ENCODE results near the gene IFT74.

IFT74 gene

DNA sequence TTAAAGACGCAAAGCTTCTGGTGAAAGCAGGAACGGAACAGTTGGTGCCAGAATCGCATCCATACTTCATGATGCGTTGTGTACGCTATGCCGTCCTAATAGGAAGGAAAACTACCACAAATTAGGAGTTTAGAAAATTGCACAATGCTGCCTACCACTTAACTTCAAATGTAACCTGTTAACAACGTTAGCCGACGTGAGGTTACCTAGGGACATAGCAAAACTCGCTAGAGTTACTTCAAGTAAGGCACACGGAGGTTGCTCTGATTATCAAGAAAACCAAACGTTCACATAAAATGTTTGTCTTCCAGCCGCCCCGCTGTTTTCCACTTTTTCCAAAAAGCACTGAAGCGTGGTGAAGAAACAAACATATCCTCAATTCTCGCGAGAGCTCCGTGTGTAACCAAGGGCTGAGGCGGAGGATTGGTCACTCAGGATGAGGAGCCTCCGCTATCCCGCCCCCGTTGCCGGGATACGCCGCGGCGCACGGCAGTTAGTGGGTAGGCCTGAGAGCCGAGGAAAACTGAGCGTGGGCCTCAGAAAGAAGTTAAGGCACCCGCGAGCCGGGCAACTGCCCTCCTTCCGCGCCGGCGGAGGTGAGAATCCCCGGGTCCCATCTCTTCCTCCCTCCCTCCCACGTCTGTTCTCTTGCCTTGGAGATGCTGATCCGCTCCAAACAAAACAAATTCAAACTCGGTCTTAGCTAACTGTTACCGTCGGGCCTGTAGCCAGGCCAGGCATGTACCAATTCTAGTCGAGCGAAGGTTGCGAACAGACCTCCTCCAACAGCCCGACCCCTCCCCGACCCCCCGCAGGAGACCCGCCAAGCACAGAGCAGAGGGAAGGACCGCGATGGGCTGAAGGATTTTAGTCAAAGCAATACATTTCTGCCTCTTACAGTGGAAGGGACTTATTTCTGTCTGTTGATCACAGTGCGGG, at the start of gene IFT74:
TSS of gene IFT74 (plus strand) at position 492 of the 939 bp plus-strand sequence. CDS start 5,556 bp downstream, outside the sequence.
- peak; percentile 95 for DNase-seq

DNA sequence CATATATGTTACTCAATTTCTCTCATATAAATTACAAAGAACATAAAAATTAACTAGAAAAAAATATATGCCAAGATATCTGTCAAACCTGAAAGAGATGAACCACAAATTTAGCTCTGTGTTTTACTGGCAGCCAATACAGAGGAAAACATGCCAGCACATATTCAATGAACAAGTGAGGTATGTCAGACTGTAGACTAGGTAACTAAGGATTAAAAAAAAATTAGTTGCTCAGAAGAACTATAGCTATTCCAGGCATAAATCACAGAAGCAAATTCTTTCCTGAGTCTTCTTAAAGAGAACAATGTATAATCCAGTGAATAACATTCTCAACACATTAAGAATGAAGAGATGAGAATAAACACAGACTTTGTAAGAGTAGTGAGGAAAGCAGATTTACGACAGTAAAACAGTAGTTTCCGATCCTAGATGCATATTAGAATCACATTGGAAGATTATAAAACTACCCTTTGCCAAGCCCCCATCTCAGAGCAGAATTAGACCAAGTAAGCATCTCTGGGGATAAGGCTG, 43.0 kb upstream of the IFT74 start:
- no peak for DNase-seq

DNA sequence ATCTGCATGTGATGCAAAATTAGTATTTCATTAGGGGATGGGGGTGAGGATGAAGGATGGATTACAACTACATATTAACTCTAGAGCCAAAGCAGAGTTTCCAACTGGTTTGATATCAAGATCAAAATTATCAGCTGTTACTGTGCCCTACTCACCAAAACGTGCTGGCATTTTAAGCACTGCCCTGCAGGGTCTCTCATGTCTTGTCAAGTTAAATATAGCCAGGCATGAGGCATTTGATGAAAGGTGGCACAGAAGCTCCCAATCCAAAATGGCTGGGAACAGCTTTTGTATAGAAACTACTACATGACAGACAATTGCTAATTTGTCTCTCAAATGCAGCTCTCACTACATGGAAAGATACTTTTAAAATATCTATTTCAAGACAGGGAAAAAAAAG, 36.5 kb upstream of the IFT74 start:
- DNase-seq = no peak

DNA sequence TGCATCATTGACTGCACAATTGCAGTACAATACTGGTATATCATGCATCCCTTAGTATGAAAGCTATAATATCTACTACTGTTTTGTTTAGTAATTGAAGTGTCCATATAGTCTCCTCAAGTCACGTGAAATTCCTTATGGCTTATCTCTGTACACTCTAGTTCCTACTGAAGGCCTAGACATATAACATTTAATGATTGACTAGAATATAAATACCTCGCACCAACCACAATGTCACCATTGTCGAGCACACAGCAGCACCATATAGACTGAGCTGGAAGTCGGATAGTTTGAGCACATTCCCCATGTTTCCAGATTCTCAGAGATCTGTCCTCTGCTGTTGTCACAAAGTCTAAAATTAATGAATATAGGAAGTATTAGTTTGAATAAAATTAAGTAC, 30.6 kb upstream of the IFT74 start:
- no peak for DNase-seq

DNA sequence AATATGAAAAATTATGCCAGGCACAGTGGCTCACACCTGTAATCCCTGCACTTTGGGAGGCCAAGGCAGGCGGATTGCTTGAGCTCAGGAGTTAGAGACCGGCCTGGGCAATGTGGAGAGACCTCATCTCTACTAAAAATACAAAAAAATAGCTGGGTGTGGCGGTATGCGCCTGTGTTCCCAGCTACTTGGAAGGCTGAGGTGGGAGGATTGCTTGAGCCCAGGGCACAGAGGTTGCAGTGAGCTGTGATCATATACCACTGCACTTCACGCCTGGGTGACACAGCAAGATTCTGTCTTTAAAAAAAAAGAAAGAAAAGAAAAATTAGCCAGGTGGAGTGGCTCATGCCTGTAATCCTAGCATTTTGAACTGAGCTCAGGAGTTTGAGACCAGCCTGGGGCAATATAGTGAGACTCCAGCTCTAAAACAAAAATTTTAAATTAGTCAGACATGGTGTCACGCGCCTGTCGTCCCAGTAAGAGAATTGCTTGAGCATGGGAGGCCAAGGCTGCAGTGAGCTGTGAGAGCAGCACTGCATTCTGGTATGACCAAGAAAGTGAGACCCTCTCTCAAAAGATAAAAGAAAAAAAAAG, 27.2 kb upstream of the IFT74 start:
- no peak for DNase-seq

DNA sequence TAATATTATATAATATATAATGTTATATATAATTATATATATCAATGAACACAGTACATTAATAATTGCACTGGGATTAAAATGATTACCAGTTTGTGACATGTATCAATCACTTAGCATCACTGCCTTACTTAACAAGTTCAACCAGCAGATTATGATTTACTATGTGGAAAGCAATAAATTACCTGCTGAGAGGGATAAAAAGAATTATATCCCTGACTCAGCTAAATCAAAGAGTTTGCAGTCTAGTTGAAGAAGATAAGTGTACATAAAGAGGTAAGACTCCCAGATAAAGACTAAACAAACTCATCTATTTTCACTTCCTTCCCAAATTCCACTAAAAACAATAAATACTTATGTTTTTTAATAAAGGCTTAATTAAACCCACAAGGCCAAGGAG, 20.4 kb upstream of the IFT74 start:
- DNase-seq = no peak

DNA sequence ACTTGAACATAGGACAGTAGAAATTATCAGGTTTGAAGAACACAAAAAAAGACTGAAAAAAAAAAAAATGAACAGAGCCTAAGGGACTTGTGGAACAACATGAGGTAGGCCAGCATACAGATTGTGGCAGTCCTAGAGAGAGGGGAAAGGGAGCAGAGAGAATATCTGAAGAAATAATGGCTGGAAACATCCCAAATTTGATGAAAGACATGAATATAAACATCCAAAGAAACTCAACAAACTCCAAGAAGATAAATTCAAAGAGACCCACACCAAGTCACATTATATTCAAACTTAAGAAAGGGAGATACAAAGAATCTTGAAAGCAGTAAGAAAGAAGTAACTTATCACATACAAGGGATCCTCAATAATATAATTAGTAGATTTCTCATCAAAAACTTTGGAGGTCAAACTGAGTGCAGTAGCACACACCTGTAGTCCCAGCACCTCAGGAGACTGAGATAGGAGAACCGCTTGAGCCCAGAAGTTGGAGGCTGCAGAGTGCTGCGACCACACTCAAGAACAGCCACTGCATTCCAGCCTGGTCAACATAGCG, 18.3 kb upstream of the IFT74 start:
- DNase-seq = no peak

DNA sequence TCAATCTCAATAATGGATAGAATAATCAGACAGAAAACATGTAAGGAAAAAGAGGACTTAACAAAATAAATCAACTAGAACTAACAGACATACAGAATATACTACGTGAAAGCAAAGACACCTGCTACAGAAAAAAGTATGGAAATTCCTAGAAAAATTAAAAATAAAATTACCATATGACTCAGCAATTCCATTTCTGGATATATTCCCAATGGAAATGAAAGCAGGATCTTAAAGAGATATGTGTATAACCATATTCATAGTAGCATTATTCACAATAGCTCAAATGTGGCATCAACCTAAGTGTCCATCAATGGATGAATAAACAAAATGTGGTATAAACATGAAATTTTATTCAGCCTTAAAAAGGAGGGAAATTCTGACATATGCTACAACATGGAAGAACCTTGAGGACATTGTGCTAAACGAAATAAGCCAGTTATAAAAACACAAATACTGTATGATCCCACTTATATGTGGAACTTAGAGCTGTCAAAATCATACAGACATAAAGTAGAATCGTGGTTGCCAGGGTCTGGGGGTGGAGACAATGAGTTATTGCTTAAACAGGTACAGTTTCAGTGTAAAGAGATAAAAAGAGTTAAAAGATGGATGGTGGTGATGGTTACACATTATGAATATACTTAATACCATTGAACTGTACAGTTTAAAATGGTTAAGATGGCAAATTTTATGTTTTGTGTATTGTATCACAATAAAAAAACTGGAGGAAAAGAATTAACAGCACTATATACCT, 16.1 kb upstream of the IFT74 start:
- DNase-seq = no peak

DNA sequence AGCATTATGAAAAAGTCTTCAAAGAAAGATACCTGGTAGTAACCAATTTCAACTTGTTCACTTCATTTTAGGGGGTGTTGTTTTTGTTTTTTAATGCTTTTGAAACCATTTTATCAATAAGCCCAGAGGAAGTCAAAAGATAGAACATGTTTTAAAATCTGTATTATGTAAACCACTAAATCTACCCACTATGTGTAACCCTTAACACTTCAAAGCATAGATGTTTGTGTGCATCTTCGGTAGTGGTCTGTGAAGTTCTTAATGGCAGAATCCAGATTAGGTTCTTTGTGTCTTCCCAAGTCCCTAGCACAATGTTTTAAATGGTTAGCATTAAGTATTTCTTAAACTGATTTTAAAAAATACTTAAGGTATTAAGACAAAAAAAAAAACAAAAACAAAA, 15.4 kb upstream of the IFT74 start:
- no peak for DNase-seq

DNA sequence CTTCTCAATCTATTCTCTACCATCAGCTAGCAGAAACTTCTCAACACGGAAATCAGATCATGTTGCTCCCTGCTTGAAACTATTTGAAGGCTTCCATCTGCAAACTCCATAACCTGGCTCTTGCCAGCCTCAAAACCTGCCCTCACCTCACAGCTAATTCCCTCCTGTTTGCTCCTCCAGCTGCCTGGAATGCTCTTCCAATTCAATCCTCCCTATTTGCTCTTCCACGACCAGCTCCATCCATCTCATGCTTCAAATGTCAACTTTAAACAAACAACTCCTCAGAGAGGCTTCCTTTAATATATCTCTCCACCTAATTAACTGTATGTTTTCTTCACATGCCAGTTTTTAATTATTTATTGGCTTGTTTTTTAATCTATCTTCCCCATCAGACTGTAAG, 10.6 kb upstream of the IFT74 start:
- DNase-seq = no peak

DNA sequence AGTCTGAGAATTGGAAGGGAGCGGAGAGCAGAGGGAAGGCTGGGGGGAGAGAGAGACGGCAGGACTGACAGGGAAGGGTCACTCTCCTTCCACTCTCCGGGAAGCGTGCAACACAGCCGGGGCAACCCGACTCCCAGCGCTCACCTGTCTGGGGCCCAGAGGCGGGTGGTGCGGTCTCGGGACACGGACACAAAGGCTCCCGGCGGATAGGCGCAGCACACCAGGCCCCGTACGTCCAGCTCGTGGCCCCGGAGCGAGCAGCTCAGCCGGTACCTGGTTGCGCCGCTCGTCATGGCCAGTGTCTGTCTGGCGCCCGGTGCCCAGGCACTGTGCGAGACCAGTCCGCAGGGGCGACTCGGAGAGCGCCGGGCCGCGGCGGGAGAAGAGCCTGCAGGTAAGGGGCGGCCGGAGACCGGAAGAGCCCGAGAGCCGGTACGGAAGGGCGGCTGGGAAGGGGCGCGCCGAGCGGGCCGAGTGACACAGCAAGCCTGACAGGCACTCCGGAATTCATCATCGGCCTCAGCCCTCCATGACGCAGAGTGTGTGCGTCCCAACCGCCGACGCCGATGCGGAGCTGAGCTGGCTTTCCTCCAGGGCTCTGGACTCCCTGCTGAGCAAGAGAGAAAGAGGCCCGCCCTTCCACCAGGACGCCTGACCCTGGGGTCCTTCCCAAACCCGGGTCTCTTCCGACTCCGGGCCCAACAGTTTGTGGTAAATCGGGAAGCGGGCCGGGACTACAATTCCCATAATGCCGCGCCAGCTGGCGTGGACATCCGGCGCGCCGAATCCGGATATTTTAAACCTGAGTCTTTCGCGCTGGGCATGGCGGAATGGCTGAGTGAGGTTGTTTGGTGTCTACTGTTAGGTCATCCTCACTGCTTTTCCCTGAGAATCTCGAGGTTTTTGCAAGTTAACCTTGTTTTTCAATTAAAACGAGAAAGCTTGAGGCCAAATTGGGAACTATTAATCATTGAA, 9.2 kb upstream of the IFT74 start, which contains the start of gene PLAA:
TSS of gene PLAA (minus strand) at position 490 of the 975 bp plus-strand sequence. CDS start at position 293, 197 bp downstream.
- DNase-seq = peak; percentile 95

DNA sequence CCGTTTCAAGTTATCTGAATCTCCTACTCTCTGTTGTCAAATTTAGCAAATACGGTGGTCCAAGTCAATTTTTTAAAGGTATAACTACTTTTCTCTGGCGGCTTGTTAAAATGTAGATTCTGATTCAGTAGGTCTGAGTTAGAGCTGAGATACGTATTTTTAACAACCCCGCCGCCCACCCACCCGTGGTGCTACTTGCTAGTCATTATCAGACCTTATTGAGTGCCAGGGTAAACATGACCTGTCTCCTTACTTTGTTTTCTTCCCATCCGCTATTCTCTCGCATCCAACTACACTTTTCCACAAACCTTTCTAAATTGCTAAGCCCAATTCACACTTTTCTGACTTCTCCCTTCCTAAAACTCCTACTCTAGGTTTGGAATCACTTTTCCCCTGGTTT, 8.5 kb upstream of the IFT74 start:
- no peak for DNase-seq

DNA sequence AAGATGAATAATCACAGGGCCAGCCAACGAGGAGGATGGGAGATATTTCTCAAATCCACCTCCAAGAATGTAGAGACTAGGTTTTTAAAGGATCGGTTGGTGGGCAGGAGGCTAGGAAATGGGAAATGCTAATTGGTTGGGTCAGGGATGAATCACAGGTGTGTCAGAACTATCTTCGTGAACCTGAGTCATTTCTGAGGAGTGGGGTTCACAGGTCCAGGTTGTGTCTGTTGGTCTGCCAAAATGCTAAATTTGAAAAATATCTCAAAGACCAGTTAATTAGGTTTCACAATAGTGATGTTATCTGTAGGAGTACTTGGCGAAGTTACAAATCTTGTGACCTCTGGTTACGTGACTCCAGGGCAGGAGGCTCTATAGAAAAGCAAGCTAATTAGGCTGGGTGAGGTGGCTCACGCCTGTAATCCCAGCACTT, 6.6 kb upstream of the IFT74 start:
- DNase-seq = no peak

DNA sequence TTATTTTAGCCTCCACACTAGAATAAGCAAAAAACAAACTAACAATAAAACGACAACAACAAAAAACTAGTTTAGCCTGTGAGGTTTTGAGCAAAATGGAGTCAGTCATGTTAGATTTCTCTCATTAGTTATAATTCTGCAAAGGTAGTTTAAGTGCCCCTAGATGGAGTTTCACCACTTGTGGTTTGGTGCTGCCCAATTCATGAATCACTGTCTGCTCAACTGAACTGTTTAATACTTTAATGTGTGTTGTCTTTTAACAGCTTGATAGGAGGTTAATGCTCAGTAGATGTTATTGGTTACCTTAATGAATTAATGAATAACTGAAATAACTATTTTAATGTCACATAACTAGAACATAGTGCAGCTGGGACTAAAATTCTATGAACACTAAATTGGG, 5.7 kb upstream of the IFT74 start:
- DNase-seq = no peak

DNA sequence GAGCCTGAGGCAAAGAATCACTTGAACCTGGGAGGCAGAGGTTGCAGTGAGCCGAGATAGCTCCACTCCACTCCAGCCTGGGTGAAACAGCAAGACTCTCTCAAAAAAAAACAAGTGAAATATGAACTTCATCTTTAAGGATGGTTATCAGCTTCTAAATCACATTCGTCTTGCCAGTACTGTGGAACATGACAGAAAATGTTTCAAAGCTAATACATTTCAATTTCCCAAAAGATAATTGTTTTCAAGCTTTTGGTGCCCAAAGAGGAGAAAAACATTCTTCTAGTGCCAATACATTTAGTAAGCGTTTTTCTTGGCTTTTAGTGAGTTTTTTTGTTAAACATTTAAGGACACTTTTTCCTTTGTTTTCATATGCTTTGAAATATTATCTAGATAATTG, 4.4 kb upstream of the IFT74 start:
- no peak for DNase-seq

DNA sequence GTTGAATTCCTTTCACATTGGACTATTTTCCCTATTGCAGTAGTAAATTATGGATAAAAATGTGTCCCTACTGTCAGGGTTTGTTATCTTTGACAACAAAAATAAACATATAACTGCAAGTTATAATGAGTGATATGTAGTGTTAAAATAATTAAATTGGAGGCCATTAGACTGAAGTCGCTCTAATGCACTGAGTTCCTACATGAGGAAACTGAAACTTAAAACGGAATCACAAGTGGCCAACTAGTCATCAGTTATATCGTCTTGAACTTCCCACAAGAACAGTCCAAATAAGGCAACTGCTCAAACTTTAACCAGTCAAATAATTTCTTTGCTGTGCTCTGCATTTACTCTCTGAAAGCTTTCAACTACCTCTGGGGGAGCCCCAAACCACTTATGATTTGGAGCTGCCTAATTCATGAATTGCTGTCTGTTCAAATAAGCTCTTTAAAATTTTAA, 2.1 kb upstream of the IFT74 start:
- no peak for DNase-seq

DNA sequence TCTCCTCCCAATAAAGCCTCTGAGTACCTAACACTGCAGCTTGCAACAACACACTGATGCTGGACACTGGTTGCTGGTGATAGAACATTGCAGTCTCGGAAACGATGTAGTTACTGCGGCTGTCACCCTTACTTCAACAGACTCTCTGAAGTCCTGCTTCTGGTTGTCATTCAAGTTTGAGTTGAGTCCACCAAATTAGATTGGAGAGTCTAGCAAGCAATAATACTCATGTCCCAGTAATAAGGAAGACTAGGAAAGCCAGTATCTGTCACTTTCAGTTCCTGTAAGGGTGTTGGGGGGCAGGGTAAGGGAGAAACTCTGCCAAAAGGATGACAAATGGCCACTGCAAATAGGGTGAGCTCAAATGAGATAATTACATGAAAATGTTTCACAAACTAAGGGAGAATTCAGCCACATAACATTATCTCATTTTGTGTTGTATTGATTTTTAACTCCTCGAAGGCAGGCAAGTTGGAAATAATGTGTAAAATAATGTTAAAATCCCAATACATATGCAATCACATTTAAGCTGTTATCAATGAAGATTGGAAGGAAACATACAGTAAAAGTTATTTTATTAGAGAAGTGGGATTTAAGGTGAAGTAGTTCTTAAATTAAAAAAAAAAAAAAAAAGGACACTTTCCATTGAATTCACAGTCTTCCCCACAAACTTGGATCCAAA, 849 bp upstream of the IFT74 start:
- DNase-seq = no peak

DNA sequence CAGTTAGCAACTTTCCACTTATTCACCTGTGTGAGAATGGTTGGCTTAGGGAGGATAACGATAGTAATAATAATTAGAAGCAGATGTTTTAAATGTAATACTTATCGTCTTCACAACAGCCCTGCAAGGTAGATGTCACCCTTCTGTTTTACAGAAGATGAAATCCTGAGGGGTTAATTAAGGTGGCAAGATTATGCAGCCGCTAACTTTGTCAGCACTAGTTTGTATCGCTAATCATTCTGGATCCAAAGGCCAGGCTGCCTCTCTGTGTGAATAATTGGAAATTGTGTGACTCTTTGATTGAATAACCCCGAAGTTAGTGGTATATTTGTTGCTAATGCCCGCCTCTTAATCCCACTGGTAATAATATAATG, 635 bp downstream of the IFT74 start:
- no peak for DNase-seq

DNA sequence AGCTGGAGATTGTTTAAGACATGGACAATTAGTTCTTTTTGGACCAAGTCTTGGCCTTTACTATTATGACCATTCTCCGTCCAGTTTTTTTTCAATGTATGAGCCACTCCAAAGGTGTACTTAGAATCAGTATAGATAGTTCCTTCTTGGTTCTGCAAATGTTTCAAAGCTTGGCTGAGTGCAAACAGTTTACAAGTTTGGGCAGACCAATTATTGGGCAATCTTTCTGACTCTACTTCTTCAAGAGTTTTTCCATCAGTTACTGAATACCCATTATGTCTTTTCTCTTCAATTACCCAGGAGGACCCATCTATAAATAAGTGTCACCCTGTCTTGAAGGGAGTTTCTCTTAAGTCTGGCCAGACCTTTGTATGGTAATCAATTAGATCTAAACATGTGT, 15.5 kb downstream of the IFT74 start:
- DNase-seq = no peak

DNA sequence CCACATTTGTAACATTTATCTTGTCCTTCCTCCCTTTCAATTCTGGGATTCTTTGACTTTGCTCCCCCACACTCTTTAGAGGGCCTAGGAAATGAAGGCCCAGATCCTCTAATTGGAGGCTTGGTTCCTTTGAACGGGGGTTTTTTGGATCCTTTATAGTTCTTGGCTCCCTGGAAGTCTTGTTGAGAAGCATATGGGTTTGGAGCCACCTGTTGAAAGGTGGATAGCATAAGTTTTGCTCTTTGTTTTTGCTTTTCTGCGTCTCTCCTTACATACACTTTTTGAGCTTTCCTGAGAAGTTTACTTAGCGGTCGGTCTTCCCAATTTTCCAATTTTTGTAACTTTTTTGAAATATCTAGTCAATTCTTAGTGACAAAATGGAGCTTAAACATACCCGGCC, 17.8 kb downstream of the IFT74 start:
- no peak for DNase-seq

DNA sequence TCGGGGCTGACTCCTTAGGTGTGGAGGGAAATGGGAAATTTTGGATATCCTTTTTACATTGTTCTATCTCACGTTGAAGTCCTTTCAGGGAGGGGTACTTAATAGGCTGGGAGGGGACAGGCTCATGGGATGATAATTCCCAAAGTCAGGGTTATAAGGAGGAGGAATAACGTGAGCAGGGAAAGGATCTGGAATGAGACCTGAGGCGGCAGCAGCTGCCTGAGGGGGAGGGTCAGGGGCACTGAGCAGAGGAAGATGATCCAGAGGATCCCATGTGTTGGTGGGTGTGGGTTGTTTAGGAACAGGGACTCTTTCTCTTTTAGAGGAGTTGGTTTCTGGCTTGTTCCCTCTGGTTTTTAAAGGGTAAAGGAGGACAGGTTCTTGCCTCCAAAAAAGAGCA, 18.7 kb downstream of the IFT74 start:
- no peak for DNase-seq

Measured in NCI-H1694 treated with DMSO at 0.1 percent for 48 hours (cell line).